ENCODE results near the gene PDCD10.

The PDCD10 gene

DNA sequence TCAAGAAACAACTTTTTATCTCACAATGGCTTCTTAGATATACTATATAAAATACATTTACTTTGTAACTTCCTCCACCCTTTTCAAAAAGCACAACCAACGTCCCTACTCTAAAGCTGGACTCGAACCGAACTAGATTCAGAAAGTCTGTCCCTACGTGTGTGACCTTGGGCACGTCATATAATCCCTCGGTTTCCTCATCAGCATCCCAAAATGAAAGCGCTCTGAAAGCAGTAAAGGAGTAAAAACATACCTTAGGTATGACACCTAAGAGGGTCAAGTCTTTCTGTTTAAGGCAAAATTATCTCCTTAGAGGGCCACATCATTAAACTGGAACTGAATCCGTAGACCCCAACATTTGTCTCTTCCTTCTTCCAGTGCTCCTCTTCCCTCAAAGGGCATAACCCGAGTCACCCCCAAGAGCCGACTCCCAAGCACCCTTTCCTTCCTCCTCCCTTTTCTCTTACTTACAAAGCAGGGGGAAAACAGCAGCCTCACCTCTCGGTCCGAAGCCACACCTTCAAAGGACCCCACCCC lies 663 bp downstream of the PDCD10 start:
- DNase-seq = no peak

GRCh38 chr3:167732313-167733065 lies 2.2 kb downstream of the PDCD10 start:
- DNase-seq = no peak

GRCh38 chr3:167731393-167731792 lies 3.3 kb downstream of the PDCD10 start:
- no peak for DNase-seq

DNA sequence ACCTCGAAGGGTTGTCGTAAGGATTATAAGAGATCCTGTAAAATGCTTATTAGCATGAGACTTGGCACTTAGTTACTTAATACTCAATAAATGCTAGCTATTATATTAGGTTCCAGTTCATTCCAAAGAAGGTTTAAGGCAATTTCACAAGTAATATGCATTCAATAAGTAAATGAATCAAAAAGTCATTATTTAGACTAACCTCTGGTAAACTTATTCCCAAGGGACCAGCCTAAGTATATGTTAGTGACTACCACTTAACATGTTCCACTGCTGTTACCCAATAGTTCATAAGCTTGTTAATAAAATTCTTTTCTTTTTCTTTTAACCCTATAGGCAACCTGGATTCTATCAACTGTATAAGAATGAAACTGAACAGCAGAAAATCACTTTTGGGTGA lies 5.1 kb downstream of the PDCD10 start:
- DNase-seq = no peak

DNA sequence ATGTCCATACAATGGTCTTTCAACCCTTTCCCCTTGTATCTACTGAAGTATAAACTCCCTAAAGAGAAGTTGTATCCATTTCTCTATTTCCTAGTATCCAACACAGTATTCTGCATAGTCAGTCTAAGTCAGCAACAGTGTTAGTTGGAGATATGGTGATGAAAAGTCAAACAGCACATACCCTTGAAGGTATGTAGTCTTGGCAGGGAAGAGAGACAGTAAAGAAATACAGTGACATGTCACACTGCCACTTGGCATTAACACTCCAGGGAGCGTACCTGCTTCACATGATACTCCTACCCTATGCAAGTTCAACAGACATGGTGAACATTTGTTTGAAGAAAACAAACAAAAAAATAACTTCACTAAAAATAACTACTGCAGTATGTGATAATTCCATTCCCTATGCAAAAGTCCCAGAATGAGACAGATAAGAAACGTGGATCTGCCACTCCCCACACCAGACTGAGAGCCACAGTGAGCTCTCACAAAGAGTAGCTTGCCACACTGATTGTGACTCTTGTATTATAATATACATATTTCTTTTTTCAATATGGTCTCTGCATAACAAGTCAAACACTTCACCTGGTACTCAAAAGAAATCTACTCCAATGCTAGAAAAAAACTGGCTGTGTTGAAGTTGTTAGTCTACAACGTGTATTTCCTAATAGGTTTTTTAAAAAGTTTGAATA lies 5.9 kb downstream of the PDCD10 start:
- DNase-seq = no peak

DNA sequence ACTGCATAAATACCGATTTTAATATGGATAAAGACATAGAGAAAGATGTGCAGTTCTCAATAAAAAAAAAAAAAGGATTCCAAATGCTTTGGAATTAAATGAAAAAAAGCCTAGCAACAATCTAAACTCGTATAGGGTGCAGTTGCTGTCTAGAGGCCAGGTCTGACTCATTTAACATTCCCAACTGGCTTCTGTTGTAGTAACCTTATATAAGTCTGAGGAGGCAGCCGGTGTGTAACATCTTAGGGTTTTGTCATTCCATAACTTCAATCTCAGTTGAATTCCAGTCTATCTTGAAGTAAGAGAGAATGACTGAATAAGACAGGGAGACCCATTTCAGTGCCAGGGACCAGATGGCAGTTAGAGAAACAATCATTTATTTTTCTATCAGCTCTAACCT lies 6.5 kb downstream of the PDCD10 start:
- no peak for DNase-seq

GRCh38 chr3:167723872-167724271 lies 10.8 kb downstream of the PDCD10 start:
- no peak for DNase-seq

DNA sequence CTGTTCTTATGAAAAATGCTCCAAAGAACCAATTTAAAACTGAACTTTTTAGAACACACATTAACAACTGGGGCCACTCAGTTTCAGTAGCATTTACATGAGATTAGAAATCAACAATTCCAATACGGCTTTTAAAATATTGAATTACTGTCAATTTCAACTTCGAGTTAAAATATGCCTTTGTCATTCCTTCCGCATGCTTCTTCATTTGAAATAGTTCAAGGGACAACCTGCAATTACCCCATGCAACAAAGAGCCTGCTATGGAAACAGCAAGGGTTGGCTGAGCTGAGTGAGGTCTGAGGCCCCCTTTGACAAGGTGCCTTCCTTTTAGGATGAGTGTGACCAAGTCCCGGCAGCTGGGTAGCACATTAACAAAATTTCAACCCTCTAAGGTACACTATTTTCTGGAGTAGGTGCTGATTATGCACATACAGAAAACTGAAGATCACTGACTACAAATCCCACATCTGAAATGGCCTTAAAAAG lies 11.6 kb downstream of the PDCD10 start:
- DNase-seq = no peak

DNA sequence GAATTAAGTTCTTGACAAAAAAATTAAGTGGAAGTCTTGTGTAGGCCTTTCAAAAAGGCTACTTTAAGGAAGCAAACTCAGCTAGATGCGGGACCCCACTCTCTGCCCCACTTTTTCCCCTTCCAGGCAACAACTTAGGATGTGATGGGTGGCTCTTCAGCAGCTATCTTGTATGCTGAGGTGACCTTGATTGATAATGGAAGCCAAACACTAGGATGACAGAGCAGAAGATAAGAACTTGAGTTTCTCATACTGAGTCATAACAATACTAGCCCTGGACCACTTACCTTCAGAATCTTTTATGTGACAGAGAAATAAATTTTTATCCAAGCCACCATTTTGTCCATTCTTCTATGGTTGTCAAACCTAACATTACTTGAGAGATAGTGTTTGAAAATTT lies 16.1 kb downstream of the PDCD10 start:
- no peak for DNase-seq

- no peak for DNase-seq
Measured at GRCh38 chr3:167716920-167717319, 17.8 kb downstream of the PDCD10 start.

DNA sequence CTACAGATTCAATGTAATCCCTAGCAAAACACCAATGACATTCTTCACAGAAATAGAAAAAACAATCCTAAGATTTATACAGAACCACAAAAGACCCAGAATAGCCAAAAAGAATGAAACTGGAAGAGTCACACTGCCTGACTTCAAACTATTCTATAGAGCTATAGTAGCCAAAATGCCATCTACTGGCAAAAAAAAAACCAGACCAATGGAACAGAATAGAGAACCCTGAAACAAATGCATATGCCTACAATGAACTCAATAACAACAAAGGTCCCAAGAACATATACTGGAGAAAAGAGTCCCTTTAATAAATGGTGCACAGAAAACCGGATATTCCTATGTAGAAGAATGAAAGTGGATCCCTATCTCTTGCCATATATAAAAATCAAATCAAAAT lies 19.8 kb downstream of the PDCD10 start:
- no peak for DNase-seq

GRCh38 chr3:167712445-167712844 lies 22.2 kb downstream of the PDCD10 start:
- DNase-seq = no peak

GRCh38 chr3:167711439-167711838 lies 23.3 kb downstream of the PDCD10 start:
- DNase-seq = no peak

DNA sequence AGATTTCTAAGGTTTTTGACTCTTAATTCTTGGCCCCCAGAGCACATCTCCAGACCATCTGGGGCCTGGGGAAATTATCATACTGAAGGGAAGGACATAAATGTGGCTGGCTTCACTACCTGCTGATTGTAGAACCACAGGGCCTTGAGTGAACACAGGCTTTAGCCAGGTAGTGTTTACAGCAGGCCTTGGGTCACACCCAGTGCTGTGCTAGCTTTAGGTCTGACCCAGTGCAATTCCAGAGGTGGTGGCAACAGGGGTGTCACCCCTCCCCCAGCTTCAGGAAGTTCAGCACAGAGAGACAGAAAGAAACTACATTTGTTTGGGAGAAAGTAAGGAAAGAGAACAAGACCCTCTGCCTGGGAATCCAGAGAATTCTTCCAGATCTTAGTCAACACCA lies 24.1 kb downstream of the PDCD10 start:
- DNase-seq = no peak

DNA sequence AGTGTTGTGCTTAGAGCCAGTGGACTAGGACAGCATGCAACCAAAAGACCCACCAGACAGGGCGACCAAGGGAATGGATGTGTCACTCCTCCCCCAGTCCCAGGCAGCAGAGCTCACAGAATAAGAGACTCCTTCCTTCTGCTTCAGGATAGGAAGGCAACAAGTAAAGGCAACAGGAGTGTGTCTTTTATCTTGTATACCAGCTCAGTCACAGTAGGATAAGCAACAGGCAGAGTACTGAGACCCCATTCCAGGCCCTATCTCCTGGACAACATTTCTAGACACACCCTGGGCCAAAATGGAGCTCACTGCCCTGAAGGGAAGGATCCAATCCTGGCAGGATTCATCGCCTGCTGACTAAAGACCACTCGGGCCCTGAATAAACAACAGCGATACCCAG lies 25.0 kb downstream of the PDCD10 start:
- DNase-seq = no peak

DNA sequence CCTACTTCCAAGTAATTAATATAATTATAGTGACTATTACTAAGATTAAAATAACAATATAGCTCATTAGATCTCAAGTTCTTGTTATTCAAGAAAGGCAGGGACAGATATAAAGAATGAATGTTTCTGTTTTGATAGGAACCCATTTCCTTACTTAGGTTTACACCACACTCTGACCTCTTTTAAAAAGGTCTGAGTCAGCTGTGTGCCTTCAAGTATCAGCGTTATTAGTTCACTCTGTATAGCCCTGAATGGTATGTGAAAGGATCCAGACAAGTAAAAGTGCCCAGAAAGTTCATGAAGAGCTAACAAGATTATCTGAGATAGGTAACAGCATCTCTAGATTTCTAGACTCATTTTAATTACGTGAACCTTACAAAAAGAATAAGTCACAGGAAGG lies 28.9 kb downstream of the PDCD10 start:
- no peak for DNase-seq

DNA sequence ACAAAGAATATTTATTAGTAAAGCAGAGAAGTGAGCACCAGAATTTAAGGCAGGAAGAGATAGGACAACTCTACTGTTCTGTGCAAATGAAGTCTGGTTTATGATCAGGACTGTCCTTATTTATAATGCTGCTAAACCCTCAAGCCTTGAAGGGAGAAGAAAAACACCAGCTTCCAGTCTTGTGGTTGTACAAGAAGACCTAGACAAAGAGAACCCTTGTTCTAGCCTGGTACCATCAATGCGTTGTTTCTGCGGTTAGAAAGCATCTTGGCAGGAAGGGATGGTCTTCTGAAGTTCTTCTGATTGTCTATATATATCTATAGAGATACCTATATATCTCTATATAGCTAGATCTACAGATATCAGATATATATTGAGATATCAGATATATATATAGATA lies 33.8 kb downstream of the PDCD10 start:
- no peak for DNase-seq

- DNase-seq = no peak
Measured at GRCh38 chr3:167700046-167700445, 34.6 kb downstream of the PDCD10 start.

- no peak for DNase-seq
Measured at GRCh38 chr3:167694121-167694520, 40.6 kb downstream of the PDCD10 start.

- peak; percentile 4 for DNase-seq
Measured at GRCh38 chr3:167691366-167691765, 43.3 kb downstream of the PDCD10 start.

DNA sequence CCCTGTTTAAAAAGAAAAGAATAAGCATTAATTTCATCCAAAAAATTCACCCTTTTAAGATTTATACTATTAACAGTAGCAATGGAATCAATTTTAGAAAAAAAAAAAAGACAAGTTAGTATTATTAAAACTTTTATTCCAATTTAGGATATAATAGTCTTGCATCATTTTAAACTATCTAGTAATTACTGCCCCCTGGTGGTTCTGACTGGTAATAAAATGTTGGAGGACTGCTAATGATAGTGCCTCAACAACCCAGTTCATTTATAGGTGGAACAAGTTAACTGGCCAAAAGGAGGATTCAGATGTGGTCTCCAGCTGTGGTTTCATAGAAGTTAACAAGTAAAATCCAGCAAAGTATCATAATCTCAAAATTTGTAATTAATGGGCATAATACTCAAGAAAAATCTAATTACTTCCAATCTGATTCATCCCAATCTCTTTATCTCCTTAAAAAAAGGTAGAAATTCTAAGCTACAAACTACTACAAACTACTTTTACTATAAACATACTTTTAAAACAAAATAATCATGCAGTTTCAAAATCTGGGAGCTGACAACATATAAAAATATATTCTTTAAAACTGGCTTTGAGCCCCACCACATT lies 50.2 kb downstream of the PDCD10 start:
- no peak for DNase-seq

- DNase-seq = no peak
Measured at GRCh38 chr3:167679526-167679925, 55.2 kb downstream of the PDCD10 start.

- DNase-seq = no peak
Measured at GRCh38 chr3:167675848-167676247, 58.8 kb downstream of the PDCD10 start.

GRCh38 chr3:167673221-167673620 lies 61.5 kb downstream of the PDCD10 start:
- DNase-seq = no peak

All from stimulated activated CD4-positive, alpha-beta T cell treated with anti-CD3 and anti-CD28 coated beads, Interleukin-4, amount 100 ng/mL, for 1 hour (primary cell).